GM12801 (cell line): Measurements from ENCODE around the gene RABGAP1L.

Source experiments
- CTCF ChIP-seq: IDR thresholded peaks from one replicate; pipeline ENCODE4 v1.5.1; 2011; ENCODE audit warnings: control low read depth; ENCODE audit not compliant: insufficient read length; ENCODE audit errors: extremely low read depth

Gene RABGAP1L

GRCh38 chr1:174940646-174941175 lies 781.4 kb downstream of the RABGAP1L start:
- no peak for TF ChIP-seq CTCF

- TF ChIP-seq CTCF = no peak
Observed at GRCh38 chr1:174942547-174943255, 783.4 kb downstream of the RABGAP1L start.

- TF ChIP-seq CTCF = no peak
Observed at GRCh38 chr1:174946031-174946430, 786.7 kb downstream of the RABGAP1L start.

- no peak for TF ChIP-seq CTCF
Observed at GRCh38 chr1:174949061-174949460, 789.7 kb downstream of the RABGAP1L start.

- no peak for TF ChIP-seq CTCF
Observed at GRCh38 chr1:174949645-174950044, 790.3 kb downstream of the RABGAP1L start.

GRCh38 chr1:174953285-174954072 lies 794.2 kb downstream of the RABGAP1L start:
- no peak for TF ChIP-seq CTCF

GRCh38 chr1:174954073-174954460 lies 794.7 kb downstream of the RABGAP1L start:
- TF ChIP-seq CTCF = no peak
